Measurements from ENCODE around the gene IGF1R.

IGF1R gene

DNA sequence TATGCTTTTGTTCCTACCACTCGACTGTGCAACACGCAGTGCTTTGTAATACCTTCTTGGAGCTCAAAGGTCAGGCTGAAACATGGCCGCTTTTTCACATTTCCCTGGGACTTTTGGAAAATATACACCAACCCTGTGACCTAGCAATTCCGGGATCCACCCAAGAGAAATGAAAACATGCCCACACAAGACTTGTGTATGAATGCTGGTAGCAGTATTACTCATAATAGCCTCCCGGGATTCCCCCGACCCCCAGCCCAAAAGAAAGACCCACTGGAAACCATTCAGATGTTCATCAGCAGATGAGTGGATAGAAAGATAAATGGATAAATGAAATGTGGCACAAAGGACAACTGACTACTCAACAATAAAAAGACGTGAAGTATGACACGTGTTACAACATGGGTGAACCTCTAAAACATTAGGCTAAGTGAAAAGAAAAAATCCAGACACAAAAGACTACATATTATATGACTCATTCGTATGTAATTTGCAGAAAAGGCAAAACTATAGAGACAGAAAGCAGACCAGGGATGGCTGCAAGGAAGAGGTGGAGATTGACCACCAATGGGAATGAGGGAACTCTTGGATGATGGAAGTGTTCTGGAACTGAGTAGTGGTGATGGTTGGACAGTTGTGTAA lies 255.2 kb downstream of the IGF1R start:
- peak; percentile 57 for DNase-seq (ENCODE audit: low read depth)
- H3K4me3 ChIP-seq (ENCODE audit: low read depth, low read length) = no peak overlapping the region
- TF ChIP-seq, protein P1, sequence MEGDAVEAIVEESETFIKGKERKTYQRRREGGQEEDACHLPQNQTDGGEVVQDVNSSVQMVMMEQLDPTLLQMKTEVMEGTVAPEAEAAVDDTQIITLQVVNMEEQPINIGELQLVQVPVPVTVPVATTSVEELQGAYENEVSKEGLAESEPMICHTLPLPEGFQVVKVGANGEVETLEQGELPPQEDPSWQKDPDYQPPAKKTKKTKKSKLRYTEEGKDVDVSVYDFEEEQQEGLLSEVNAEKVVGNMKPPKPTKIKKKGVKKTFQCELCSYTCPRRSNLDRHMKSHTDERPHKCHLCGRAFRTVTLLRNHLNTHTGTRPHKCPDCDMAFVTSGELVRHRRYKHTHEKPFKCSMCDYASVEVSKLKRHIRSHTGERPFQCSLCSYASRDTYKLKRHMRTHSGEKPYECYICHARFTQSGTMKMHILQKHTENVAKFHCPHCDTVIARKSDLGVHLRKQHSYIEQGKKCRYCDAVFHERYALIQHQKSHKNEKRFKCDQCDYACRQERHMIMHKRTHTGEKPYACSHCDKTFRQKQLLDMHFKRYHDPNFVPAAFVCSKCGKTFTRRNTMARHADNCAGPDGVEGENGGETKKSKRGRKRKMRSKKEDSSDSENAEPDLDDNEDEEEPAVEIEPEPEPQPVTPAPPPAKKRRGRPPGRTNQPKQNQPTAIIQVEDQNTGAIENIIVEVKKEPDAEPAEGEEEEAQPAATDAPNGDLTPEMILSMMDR (IDR thresholded peaks at IDR 0.05; ENCODE audit: insufficient read depth, low read depth, low read length, missing control alignments) = no peak

DNA sequence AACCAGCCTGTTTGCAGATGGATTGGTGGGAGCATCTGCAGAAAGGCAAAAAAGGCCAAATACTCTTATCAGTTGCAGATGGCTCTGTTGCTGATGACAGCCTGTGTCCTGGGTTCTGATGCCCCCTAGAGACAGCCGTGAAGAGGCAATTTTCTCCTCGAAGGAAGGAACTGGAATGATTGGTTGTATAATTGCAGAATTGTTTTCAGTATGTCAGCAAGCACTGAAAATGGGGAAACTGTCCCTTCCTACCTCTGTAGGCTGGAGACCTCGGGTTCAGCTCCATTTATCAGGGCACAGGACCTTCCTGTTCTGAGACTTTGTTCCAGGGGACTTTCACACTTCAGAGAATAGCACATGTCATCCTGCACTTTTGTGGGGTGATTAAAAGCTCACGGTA lies 256.2 kb downstream of the IGF1R start:
- TF ChIP-seq, protein P1 (IDR thresholded peaks at IDR 0.05; ENCODE audit: insufficient read depth, low read depth, low read length, missing control alignments) = peak; percentile 53
- DNase-seq (ENCODE audit: low read depth) = peak; percentile 59
- H3K4me3 ChIP-seq (ENCODE audit: low read depth, low read length) = no peak overlapping the region

DNA sequence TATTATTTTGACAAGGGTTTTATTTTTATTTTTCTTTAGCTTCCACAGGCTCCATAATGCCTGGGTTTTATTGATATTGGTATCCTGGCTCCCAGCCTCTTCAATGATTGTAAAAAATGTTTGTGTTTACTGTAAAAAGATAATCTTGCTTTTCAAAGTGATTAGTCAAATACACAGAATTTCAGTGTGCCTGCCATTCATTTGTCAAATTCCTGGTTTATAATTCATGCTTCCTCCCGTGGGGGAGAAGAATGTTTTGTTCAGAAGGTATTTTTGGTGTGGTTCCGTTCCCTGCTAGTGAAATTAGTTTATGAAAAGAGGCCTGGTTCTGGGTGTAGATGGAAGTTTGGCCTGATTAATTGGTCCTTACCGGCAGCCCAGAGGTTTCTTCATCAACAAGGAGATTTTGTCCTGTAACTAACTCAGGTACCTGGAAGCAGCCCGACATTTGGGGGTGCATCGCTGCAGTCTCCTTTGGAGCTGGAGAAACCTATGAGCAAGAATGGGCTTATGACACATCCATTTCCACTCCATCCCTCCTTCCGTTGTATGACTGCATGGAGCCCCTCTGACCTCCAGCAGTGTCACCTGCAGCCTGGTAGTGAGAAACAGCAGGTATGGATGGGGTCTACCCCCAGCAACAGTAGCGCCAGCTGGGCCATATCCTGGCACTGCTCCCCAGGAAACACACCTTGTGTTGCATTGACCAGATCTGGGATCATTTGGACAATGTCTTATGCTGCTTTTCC lies 257.8 kb downstream of the IGF1R start:
- no peak for DNase-seq (ENCODE audit: low read depth)
- TF ChIP-seq, protein P1 (IDR thresholded peaks at IDR 0.05; ENCODE audit: insufficient read depth, low read depth, low read length, missing control alignments) = no peak
- H3K4me3 ChIP-seq (ENCODE audit: low read depth, low read length) = no peak overlapping the region

DNA sequence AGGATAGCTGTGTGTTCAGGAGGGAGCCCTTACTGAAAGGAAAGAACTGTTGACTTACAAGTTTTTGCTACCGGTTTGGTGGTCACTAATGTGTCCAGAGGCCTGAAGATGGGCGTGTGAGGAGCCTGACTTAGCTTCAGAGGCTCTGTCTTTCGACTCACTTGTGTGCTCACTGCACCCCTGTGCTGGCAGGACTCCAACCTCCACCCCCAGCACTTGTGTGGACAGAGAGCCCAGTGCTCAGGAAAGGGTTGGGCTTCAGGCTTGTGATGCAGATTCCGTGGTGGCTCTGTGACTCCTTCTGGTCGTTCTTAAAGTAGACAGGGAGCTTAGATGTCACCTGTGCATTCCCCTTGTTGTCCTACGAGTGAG lies 258.4 kb downstream of the IGF1R start:
- H3K4me3 ChIP-seq (ENCODE audit: low read depth, low read length) = no peak overlapping the region
- DNase-seq (ENCODE audit: low read depth) = no peak
- TF ChIP-seq, protein P1 (IDR thresholded peaks at IDR 0.05; ENCODE audit: insufficient read depth, low read depth, low read length, missing control alignments) = no peak

DNA sequence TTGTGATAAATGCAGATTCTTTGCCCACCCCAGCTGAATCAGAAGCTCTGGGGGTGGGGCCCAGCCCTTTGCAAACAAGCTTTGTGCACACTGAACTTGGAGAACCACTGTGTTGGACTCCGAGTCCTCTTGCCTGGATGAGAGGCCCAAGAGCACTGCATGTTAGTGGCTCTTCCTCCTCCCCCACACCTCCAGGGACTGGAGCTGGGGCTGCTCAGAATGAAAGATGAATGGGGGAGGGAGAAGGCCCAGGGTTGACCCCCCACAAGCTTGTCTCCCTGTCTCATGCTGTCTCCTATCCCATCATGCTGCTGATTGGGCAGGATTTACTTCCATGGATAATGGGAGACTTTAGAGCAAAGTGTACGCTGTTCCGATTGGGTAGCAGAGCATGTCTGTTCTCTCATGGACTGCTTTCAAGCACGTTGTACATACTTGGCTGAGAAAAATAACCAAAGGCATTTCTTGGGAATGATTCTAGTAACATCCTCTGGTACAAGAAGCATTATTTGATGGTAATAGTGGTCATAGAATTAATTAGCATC lies 259.7 kb downstream of the IGF1R start:
- TF ChIP-seq, protein P1 (IDR thresholded peaks at IDR 0.05; ENCODE audit: insufficient read depth, low read depth, low read length, missing control alignments) = no peak
- no peak for DNase-seq (ENCODE audit: low read depth)
- no peak overlapping the region for H3K4me3 ChIP-seq (ENCODE audit: low read depth, low read length)

DNA sequence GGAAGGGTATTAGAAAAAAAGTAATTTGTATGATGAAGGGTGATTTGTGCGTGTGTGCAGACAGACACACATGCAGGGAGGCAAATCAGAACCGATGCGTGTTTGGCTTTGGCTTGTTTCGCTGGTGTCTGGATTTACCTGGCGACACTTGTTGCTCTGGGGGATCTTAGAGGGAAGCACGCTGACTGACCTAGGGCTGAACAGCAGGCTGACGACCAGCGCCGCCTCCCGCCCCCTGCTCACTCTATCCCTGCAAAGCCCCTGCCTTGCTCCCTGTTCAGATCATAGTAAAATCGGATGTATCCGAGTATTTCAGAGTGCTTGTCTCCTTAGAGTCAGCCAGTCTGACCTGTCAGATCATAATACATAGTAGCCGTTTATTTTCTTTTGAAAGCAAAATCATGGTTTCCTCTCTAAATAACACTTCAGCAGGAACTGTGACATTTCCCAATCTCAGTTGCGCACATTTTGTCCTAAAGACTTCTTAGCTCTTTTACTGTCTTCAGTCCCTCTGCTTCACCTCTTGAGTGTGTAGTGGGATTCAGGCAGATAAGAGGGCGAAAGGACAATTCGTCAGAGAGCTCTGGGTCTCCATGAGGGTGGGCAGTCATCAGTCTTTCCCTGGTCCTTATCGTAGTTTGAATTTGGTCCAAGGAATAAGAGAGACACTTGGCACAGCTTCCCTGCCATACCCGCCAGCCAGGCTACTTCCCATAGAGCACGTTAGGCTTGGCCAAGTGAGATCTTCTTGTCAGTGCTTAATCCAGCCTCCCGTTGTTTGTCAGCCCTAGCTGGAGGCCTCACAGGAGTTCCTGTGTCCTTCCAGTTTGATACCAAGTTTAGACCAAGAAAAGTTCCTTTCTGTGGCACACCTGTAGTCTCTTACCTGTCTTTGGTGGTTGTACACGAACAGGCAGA lies 261.9 kb downstream of the IGF1R start:
- TF ChIP-seq, protein P1 (IDR thresholded peaks at IDR 0.05; ENCODE audit: insufficient read depth, low read depth, low read length, missing control alignments) = no peak
- DNase-seq (ENCODE audit: low read depth) = no peak
- no peak overlapping the region for H3K4me3 ChIP-seq (ENCODE audit: low read depth, low read length)

Data from GM12865 (cell line).